NOMO-1 treated with DMSO at 0.1 percent for 48 hours (cell line): ENCODE data around the gene GBP7.
A peak's percentile ranks its signal among the peaks of the same experiment; 100 is the strongest.

ENCODE experiments used
- DNase-seq: peaks from one replicate; lab custom pipeline; 2025; ENCODE audit not compliant: unreplicated experiment; lab: John Stamatoyannopoulos, UW

GBP7 gene

DNA sequence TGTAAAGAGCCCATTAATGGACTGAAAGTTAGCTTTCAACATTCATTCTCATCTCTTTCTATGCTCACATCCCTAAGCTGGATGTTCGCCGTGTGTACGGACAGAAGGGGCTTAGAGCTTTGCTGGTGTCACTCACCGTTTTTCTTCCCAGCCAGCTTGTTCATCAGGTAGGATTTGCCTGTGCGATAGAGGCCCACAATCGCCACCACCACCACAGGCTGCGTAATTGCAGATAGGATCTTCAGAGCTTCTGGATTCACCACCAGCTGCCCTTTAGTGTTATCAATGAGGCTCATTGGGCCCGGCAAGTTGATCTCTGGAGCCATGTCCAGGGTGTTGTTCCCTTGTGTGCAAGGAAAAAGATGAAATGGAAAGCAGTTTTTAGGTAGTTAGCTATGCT is 54.2 kb downstream of the GBP7 start:
- DNase-seq: no peak

- no peak for DNase-seq
Observed at GRCh38 chr1:89114662-89115061, 61.1 kb downstream of the GBP7 start.

DNA sequence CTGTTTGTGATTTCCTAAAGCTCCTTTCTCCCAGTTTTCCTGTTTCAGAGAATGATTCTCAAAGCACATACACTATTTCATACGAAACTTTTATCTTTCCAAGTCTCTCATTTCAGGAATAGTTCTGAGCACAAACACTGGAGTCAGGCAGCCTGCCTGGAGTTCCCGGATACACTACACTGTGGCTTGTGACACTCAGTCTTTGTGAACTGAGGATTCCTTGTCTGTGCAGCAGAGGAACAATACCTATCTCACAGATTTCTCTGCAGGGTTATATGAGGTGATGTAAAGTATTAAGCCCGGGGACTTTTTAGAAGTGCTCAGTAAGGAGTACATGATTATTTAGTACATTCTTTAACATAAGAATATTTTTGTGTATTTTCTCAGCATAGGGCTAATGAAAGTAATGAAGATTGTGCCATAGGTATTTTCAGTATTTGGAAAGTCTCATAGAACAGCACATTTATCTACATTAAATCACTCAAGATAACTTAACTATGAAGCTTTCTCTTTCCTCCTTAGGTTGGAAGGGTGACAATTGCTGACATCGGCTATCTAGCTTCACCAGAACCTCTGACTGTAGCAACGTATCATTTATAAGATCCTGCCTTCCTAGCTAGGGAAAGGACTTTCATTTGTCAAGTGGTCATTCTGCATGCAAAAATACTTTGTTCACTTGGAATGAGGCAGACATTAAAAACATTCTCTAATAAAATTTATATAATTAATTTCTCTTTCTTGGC is 62.8 kb downstream of the GBP7 start:
- DNase-seq: no peak

DNA sequence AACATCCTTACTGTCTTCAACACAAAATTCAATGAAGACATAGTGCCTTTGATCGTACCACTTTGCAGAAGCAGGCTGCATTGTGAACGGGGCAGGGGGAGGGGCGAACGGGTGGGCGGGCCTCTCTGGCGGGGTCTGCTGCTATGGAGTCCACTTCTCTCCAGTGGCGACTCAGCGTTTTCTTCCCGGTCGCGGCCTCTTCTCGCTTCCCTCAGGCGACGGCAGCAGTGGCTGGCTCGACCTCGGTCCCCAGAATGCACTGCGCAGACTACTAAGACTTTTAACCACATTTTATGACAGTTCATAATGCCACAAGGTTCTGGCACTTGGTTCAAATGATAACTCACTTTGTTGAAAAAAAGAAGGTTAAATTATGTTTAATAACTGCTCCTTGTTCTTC is 71.1 kb downstream of the GBP7 start:
- DNase-seq: no peak

- no peak for DNase-seq
Observed at GRCh38 chr1:89104147-89104546, 71.7 kb downstream of the GBP7 start.

- DNase-seq: no peak
Observed at GRCh38 chr1:89102021-89102420, 73.8 kb downstream of the GBP7 start.

DNA sequence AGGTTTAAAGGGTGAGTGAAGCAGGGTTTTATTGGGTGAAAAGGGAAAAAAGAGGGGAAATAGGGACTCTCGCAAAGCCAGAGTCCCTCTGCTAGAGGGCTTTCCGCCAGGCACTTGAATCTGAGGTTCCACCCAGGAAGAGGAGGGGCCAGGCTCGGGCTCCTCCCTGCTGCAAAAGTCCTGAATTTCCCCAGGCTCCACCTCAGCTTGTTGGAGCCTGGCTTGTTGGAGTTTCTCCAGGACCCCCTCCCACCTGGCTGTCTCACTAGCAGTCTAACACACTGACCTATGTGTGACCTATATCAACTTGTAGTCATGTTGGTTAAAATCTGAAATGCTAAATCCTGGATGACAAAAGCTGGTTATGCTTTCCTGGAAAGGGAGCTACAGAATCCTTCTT is 75.4 kb downstream of the GBP7 start:
- DNase-seq: no peak

- no peak for DNase-seq
Observed at GRCh38 chr1:89098857-89099256, 76.9 kb downstream of the GBP7 start.

- DNase-seq: no peak
Observed at GRCh38 chr1:89095737-89096136, 80.1 kb downstream of the GBP7 start.

DNA sequence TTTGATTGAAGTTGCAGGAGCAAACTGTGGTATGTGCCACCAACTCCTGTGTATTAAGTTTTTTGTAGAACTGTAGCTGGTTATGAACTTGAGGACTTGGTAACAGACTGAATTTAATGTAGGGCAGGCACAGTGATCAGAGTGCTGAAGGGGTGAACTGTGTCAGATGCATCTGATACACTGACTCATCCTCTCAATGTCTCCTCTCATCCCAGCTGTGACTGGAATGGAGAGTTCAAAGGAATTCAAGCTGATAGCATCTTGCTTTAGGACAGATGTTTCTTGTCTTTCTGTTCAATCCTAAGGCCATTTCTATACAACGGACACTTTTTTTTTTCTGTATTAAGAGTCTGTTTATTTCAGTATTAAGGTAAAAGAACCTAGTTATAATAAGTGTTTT is 85.8 kb downstream of the GBP7 start:
- no peak for DNase-seq

DNA sequence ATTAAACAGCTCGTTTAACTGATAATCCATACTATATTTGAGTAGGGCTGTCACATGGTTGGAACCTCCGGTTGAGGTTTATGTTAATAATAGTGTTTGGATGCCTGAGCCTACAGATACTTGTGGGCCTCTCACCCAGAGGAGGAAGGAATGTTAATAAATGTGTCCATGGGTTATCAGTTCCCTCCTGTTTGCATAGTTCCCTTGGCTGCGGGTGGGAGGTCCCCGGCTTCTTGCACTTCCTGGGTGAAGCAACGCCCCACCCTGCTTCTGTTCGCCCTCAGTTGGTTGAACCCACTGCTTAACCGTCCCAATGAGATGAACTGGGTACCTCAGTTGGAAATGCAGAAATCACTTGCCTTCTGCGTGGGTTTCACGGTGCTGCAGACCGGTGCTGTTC is 87.2 kb downstream of the GBP7 start:
- no peak for DNase-seq

DNA sequence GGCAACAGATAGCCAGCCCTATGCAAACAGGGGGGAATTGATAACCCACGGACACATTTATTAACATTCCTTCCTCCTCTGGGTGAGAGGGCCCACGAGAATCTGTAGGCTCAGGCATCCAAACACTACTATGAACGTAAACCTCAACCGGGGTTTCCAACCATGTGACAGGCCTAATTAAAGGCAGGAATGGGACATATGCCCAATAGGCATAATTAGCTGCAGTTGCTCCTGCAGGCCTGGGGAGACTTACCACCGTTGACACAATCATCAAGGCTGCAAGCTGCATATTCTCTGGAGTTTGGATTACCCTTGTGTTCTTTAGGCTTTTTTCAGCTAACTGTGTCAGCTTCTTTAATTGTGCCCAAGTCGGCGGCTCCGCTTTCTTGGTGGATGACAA is 88.6 kb downstream of the GBP7 start:
- DNase-seq: no peak

DNA sequence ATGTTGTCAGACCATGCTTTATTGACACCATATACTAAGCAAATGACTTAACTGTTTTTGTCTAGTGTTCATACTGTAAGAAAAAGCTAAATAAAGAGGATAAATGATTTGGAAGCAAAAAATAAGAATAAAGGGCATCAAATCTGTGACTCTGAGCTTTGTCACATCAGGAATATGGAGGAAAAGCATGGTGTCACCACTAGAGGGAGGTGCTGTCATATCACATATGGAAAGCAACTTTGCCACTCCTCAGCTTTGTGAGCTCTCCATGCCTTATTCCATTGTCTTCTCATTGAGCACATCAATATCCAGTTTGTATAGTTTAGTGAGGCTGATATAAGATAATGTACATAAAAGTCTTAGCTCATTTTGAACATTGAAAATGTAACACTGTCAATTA is 90.0 kb downstream of the GBP7 start:
- DNase-seq: peak; percentile 58
